CD14-positive monocyte (primary cell): ENCODE measurements around the gene INPP5J. TPM values are rescaled to one million over a fixed set of nuclear protein-coding genes. Genes with fewer than 3 reads are reported as not detected.

Source experiments
- DNase-seq, 3 donors: peaks; one replicate each; pipeline ENCODE4 v3.0.0-alpha.2; 2011 to 2022
- H2AFZ ChIP-seq: 2 replicates; pipeline ENCODE4 v1.6.0; 2012; ENCODE audit warnings: mild to moderate bottlenecking, low read depth, low read length, inconsistent platforms; ENCODE audit not compliant: insufficient read depth, poor library complexity, severe bottlenecking
- H3K27ac ChIP-seq, 2 donors: 1 replicate in 1 of 2; 2 replicates in 1 of 2; pipeline ENCODE4 v1.5.1; 2012 to 2013; ENCODE audit warnings: low read length in 2 of 2, control low read depth in 1 of 2, inconsistent platforms in 1 of 2, low read depth in 1 of 2, mild to moderate bottlenecking in 1 of 2
- H3K27me3 ChIP-seq, 2 donors: one replicate each; pipeline versions ENCODE4 v1.6.0 to v1.6.1; 2011 to 2013; ENCODE audit warnings: low read length in 2 of 2; ENCODE audit not compliant: control insufficient read depth in 2 of 2, insufficient read depth in 2 of 2
- H3K36me3 ChIP-seq, 2 donors: replicated peaks in 1 of 2; 1 replicate in 1 of 2; 2 replicates in 1 of 2; pipeline versions ENCODE4 v1.5.1 to v1.6.1; 2012 to 2013; ENCODE audit warnings: low read length in 2 of 2, control low read depth in 1 of 2, inconsistent platforms in 1 of 2, mild to moderate bottlenecking in 1 of 2; ENCODE audit not compliant: insufficient read depth in 2 of 2, control insufficient read depth in 1 of 2
- H3K4me1 ChIP-seq, 2 donors: 1 replicate in 1 of 2; 2 replicates in 1 of 2; pipeline versions ENCODE4 v1.5.1 to v1.6.1; 2012 to 2013; ENCODE audit warnings: low read length in 2 of 2, control low read depth in 1 of 2, inconsistent platforms in 1 of 2, mild to moderate bottlenecking in 1 of 2, moderate library complexity in 1 of 2; ENCODE audit not compliant: insufficient read depth in 2 of 2, control insufficient read depth in 1 of 2
- H3K4me2 ChIP-seq: replicated peaks from 2 replicates; pipeline ENCODE3; 2012; ENCODE audit warnings: low read length, moderate library complexity, mild to moderate bottlenecking; ENCODE audit not compliant: poor library complexity, severe bottlenecking; ENCODE audit errors: extremely low read depth
- H3K4me3 ChIP-seq, 3 experiments: fragments of 200-600 bp in 1 of 3; sonication (generic) in 1 of 3; replicated peaks in 1 of 3; 1 replicate in 2 of 3; 2 replicates in 1 of 3; pipeline ENCODE4 v1.5.1; 2011 to 2013; ENCODE audit warnings: low read length in 3 of 3, mild to moderate bottlenecking in 3 of 3, control low read depth in 2 of 3, low read depth in 2 of 3, inconsistent platforms in 1 of 3, moderate library complexity in 1 of 3
- H3K79me2 ChIP-seq: 2 replicates; pipeline ENCODE4 v1.6.0; 2012; ENCODE audit warnings: mild to moderate bottlenecking, control low read depth, inconsistent platforms, low read length, moderate library complexity; ENCODE audit not compliant: insufficient read depth
- H3K9ac ChIP-seq: 2 replicates; pipeline ENCODE4 v1.6.0; 2017; ENCODE audit warnings: low read length, mild to moderate bottlenecking; ENCODE audit not compliant: insufficient read depth, poor library complexity, severe bottlenecking
- H3K9me3 ChIP-seq, 2 donors: replicated peaks in 1 of 2; 1 replicate in 1 of 2; 2 replicates in 1 of 2; pipeline versions ENCODE4 v1.5.1 to v1.6.1; 2012 to 2013; ENCODE audit warnings: low read length in 2 of 2, control low read depth in 1 of 2; ENCODE audit not compliant: control insufficient read depth in 1 of 2, insufficient read depth in 1 of 2
- H4K20me1 ChIP-seq: 2 replicates; pipeline ENCODE4 v1.6.0; 2012; ENCODE audit warnings: mild to moderate bottlenecking, low read length, control low read depth, moderate library complexity; ENCODE audit not compliant: insufficient read depth
- H3K27ac Mint-ChIP-seq, 7 donors: one replicate each; pipeline ENCODE4 v1.8.0; 2020; ENCODE audit warnings: mild to moderate bottlenecking in 7 of 7, mixed read lengths in 7 of 7, moderate library complexity in 6 of 7, inconsistent platforms in 2 of 7
- H3K27me3 Mint-ChIP-seq, 3 donors: one replicate each; pipeline ENCODE4 v1.8.0; 2021 to 2022; ENCODE audit warnings: low read depth in 3 of 3, mild to moderate bottlenecking in 3 of 3, mixed read lengths in 3 of 3, moderate library complexity in 3 of 3, inconsistent platforms in 1 of 3
- H3K36me3 Mint-ChIP-seq, 2 donors: one replicate each; pipeline ENCODE4 v1.8.0; 2020; ENCODE audit warnings: mixed read lengths in 2 of 2, inconsistent platforms in 1 of 2, mild to moderate bottlenecking in 1 of 2
- H3K4me1 Mint-ChIP-seq: one replicate; pipeline ENCODE4 v1.8.0; 2020; ENCODE audit warnings: mild to moderate bottlenecking, mixed read lengths
- H3K4me3 Mint-ChIP-seq, 2 donors: one replicate each; pipeline ENCODE4 v1.8.0; 2020; ENCODE audit warnings: mild to moderate bottlenecking in 2 of 2, mixed read lengths in 2 of 2, moderate library complexity in 1 of 2
- H3K9me3 Mint-ChIP-seq, 7 donors: one replicate each; pipeline ENCODE4 v1.8.0; 2020 to 2022; ENCODE audit warnings: mixed read lengths in 7 of 7, mild to moderate bottlenecking in 6 of 7, moderate library complexity in 6 of 7, inconsistent platforms in 2 of 7
- CTCF ChIP-seq: fragments of 200-600 bp; IDR thresholded peaks from one replicate; pipeline ENCODE4 v1.8.0; 2022; ENCODE audit warnings: antibody characterized with exemption, mild to moderate bottlenecking
- WGBS: methylation state at CpG from one replicate; pipeline ENCODE4 v1.1.5; 2013; ENCODE audit warnings: missing lambda C conversion rate; ENCODE audit not compliant: insufficient coverage; 5-methylcytosine and 5-hydroxymethylcytosine counted together
- intact Hi-C, 2 donors: fragments of 100-400 bp; cut with micrococcal nuclease; formaldehyde crosslinking; loops; one replicate each; pipeline versions ENCODE4 v1.15.0 to v1.15.1; 2023
- polyA plus RNA-seq, 3 donors: library from polyadenylated mRNA; depleted of rRNA in 1 of 3; unstranded in 2 of 3; stranded (reverse) in 1 of 3; fragments of 300-500 nt in 2 of 3; fragments of >200 nt in 1 of 3; fragmentation: Illumina TruSeq in 2 of 3; gene quantifications; 1 replicate in 2 of 3; 2 replicates in 1 of 3; pipeline ENCODE4 v1.2.3, GENCODE V29; 2012 to 2021

The INPP5J gene
- polyA plus RNA-seq, 3 donors = 0.03 TPM; not detected in 2

GRCh38 chr22:31137721-31138120 is 15.0 kb downstream of the INPP5J start:
- DNase-seq = no peak
- H3K9ac ChIP-seq = no peak overlapping the region
- no peak for TF ChIP-seq CTCF
- 80% methylated on average over 2 of the region's 10 CpGs for WGBS
- no peaks in the 10 kb centered on the region for H3K9me3 ChIP-seq
- Mint-ChIP-seq H3K4me3 (no peak overlapping the region), H3K27me3 (peaks cover 4 to 12% (median 8%) of the 10 kb centered on the region in 3 donors), H3K9me3 (peaks cover 0 to 2% (median 0%) of the 10 kb centered on the region in 7 donors), H3K4me1 (peaks cover 1% of the 10 kb centered on the region), H3K27ac (no peak overlapping the region), H3K36me3 (no peaks in the 10 kb centered on the region)
- no peaks in the 10 kb centered on the region for H3K79me2 ChIP-seq
- peaks cover 0 to 2% of the 10 kb centered on the region in 2 donors for H3K27me3 ChIP-seq
- H4K20me1 ChIP-seq = no peaks in the 10 kb centered on the region
- H3K27ac ChIP-seq = no peak overlapping the region
- no peak overlapping the region for H3K4me3 ChIP-seq
- H3K4me1 ChIP-seq = no peaks in the 10 kb centered on the region
- no peaks in the 10 kb centered on the region for H3K36me3 ChIP-seq
- no peak overlapping the region for H2AFZ ChIP-seq
- intact Hi-C loops = no loop called here
- no peak overlapping the region for H3K4me2 ChIP-seq

DNA sequence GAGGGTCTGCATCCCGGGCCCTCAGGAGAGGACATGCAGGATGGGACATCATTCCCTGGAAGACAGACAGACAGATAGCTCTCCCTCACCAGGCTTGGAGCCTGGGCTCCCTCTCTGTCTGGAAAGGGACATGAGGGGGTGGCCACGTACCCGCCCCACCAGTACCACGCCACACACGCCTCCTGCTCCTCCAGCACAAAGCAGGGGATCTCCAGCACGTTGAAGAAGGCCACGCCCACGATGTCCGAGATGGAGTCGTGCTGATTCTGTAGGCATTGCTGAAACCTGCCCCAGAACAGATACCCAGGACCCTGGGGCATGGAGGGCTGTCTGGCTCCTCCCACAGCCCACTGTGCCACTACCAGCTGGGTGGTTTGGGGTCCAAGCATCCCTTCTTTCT is 15.4 kb downstream of the INPP5J start:
- H3K36me3 ChIP-seq = no peaks in the 10 kb centered on the region
- H3K4me1 ChIP-seq = no peaks in the 10 kb centered on the region
- H3K36me3 Mint-ChIP-seq = no peaks in the 10 kb centered on the region
- no peak overlapping the region for H3K9ac ChIP-seq
- H3K27ac Mint-ChIP-seq = no peak overlapping the region
- 90% methylated on average over 10 of the region's 10 CpGs for WGBS
- H3K4me3 Mint-ChIP-seq = no peak overlapping the region
- intact Hi-C loops = no loop called here
- peaks cover 0 to 2% (median 0%) of the 10 kb centered on the region in 7 donors for H3K9me3 Mint-ChIP-seq
- no peak overlapping the region for H2AFZ ChIP-seq
- DNase-seq = no peak
- H3K27me3 Mint-ChIP-seq = peaks cover 4 to 12% (median 10%) of the 10 kb centered on the region in 3 donors
- TF ChIP-seq CTCF = no peak
- H4K20me1 ChIP-seq = no peaks in the 10 kb centered on the region
- H3K9me3 ChIP-seq = no peaks in the 10 kb centered on the region
- no peak overlapping the region for H3K4me2 ChIP-seq
- no peak overlapping the region for H3K27ac ChIP-seq
- peaks cover 1% of the 10 kb centered on the region for H3K4me1 Mint-ChIP-seq
- no peak overlapping the region for H3K4me3 ChIP-seq
- H3K79me2 ChIP-seq = no peaks in the 10 kb centered on the region
- H3K27me3 ChIP-seq = peaks cover 0 to 2% of the 10 kb centered on the region in 2 donors
